A549 (cell line): ENCODE results near the gene OTULINL.

Source experiments
- CTCF ChIP-seq: fragments of >200 bp; sonication (Bioruptor Twin); formaldehyde crosslinking; IDR thresholded peaks from 3 replicates; pipeline ENCODE4 v1.5.1; 2016
- EHMT2 ChIP-seq: fragments of 200-600 bp; sonication (generic); IDR thresholded peaks from 2 replicates; pipeline ENCODE4 v1.6.1; 2016; ENCODE audit warnings: antibody characterized with exemption, low read depth, mild to moderate bottlenecking, moderate library complexity
- EP300 ChIP-seq, 2 experiments: fragments of >200 bp; sonication (Bioruptor Twin); formaldehyde crosslinking; IDR thresholded peaks; 2 replicates in 1 of 2; 3 replicates in 1 of 2; pipeline ENCODE4 v1.6.1; 2016 to 2017
- HDAC2 ChIP-seq: fragments of 200-600 bp; sonication (generic); IDR thresholded peaks from 2 replicates; pipeline ENCODE4 v1.6.1; 2016
- PBX3 ChIP-seq: IDR thresholded peaks from 2 replicates; pipeline ENCODE4 v1.6.1; 2012
- POLR2A ChIP-seq: IDR thresholded peaks from 2 replicates; pipeline ENCODE4 v1.6.1; 2012; ENCODE audit warnings: mild to moderate bottlenecking, low read length
- TF ChIP-seq, protein P1 (sequence below): IDR thresholded peaks from 2 replicates; pipeline ENCODE4 v1.6.1; 2012

DNA sequence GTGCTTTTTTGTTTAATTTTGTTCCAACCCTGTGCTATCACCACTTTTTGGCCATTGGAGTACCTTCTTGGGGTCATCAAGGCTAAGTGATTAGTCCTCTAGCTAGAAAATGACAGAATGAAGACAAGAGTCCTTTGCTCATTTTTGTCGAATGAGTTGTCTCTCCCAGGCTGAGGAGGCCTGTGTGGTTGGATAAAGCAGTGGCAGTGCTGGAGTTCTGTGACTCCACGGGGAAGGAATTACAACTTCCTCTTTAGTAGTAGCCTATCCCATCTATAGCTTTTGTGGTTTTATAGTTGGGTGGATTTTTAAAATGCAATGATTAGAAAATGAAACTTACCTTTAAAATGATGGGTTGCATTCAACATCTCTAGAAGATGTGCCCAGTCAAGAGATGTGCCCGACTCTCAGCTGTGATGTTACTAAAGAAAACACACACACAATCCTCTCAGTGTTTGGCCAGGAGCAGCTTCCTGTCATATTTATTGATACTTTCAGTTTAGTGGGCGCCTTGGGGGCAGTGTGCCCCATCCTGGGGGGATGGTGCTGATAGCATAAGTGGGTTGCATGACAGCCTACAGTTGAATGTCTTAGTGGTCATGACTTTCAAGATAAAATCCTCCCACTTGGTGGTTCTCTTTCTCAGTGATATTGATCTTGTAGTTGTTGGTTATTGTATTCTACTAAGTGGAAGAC lies 11.9 kb downstream of the OTULINL start:
- TF ChIP-seq EHMT2: no peak
- TF ChIP-seq, protein P1, sequence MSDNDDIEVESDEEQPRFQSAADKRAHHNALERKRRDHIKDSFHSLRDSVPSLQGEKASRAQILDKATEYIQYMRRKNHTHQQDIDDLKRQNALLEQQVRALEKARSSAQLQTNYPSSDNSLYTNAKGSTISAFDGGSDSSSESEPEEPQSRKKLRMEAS: no peak
- TF ChIP-seq EP300 (IDR thresholded peaks at IDR 0.05): no peak
- TF ChIP-seq CTCF: no peak
- no peak for TF ChIP-seq PBX3
- no peak for TF ChIP-seq POLR2A
- no peak for TF ChIP-seq HDAC2
